Bone marrow (tissue), 2 donors: Measurements from ENCODE around the gene ADAMTS7.
"Not testable (repeated sequence)": the region's sequence is repeated elsewhere in the genome, so short reads cannot be mapped to it uniquely, and the experiment has no call there.

Experiments used
- DNase-seq, 2 donors: peaks; one replicate each; lab custom pipeline; 2025; lab: John Stamatoyannopoulos, UW

The ADAMTS7 gene, protein sequence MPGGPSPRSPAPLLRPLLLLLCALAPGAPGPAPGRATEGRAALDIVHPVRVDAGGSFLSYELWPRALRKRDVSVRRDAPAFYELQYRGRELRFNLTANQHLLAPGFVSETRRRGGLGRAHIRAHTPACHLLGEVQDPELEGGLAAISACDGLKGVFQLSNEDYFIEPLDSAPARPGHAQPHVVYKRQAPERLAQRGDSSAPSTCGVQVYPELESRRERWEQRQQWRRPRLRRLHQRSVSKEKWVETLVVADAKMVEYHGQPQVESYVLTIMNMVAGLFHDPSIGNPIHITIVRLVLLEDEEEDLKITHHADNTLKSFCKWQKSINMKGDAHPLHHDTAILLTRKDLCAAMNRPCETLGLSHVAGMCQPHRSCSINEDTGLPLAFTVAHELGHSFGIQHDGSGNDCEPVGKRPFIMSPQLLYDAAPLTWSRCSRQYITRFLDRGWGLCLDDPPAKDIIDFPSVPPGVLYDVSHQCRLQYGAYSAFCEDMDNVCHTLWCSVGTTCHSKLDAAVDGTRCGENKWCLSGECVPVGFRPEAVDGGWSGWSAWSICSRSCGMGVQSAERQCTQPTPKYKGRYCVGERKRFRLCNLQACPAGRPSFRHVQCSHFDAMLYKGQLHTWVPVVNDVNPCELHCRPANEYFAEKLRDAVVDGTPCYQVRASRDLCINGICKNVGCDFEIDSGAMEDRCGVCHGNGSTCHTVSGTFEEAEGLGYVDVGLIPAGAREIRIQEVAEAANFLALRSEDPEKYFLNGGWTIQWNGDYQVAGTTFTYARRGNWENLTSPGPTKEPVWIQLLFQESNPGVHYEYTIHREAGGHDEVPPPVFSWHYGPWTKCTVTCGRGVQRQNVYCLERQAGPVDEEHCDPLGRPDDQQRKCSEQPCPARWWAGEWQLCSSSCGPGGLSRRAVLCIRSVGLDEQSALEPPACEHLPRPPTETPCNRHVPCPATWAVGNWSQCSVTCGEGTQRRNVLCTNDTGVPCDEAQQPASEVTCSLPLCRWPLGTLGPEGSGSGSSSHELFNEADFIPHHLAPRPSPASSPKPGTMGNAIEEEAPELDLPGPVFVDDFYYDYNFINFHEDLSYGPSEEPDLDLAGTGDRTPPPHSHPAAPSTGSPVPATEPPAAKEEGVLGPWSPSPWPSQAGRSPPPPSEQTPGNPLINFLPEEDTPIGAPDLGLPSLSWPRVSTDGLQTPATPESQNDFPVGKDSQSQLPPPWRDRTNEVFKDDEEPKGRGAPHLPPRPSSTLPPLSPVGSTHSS (N-terminal part only)

DNA sequence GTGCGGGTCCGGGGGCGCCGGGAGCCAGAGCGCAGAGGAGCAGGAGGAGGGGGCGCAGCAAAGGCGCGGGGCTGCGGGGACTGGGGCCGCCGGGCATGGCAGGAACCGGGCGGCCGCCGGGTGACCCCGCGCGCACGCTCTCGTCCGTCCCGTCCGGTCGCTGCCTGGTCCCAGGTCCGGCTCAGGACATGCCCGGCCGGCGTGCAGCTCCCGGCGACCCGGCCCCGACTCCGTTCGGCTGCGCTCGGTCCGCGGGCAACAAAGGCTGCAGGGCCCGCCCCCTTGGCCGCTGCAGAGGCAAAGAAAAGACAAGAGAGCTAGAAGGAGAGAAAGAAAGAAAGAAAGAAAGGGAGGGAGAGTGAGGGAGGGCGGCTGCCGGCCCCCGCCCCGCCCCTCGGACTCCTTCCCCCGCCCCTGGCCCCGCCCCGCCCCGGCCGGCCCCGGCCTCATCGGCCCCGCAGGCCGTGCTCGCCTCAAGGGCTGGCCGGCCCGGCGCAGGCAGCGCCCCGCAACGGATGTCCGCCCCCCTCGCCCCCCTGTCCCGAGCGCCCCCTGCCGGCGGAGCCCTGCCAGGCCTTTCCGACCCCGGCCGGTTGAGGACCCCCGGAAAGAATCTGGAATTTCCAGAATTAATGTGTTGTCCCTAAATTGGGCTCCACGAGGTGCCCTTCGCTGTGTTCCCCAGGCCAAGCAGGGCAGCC lies at the start of gene ADAMTS7:
ADAMTS7 (minus strand) TSS at position 341 of the 701 bp plus-strand sequence; CDS start at position 97, 244 bp downstream.
- peak in 1 of 2 donors; percentile 18 for DNase-seq

DNA sequence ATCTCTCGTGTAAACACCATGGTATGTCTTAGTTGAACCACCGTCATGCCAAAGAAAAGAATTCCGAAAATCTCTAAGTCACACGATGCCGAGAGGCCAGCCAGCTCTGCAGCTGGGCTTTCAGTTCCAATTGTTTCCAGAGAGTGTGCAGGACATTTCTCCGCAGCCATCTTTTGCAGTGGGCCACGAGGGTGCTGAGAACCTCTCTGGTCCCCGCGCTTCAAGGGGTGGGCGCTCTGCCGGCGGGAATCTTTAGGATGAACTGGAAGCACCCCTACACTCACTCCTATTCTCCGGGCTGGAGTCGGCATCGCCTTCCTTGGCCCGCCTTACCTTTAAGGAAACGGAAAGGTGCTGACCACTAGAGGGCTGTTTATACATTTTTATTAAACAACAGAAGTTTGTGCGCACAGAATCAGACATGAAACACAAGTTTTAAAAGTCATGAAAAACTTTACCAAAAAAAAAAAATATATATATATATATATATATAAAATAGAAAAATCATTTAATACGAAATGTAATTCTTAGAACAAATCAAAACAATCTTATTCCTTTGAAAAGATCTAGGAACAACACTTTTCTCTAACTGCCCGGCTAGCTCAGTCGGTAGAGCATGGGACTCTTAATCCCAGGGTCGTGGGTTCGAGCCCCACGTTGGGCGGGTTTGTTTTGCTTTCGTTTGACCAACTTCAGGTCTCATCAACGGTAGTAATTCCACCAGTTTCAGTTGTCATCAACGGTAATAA lies 48.9 kb upstream of the ADAMTS7 start:
- peak; percentile 51 to 58 for DNase-seq

DNA sequence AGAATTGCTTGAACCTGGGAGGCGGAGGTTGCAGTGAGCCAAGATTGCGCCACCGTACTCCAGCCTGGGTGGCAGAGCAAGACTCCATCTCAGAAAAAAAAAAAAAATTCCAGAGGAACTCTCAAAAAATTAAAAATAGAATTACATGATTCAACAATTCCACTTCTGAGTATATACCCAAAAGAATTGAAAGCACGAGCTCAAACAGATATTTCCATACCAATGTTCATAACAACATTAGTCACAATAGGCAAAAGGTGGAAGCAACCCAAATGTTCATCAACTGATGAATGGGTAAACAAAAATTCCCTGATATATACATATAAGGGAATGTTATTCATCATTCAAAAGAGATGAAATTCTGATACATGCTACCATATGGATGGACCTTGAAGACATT lies 44.5 kb upstream of the ADAMTS7 start:
- no peak for DNase-seq

DNA sequence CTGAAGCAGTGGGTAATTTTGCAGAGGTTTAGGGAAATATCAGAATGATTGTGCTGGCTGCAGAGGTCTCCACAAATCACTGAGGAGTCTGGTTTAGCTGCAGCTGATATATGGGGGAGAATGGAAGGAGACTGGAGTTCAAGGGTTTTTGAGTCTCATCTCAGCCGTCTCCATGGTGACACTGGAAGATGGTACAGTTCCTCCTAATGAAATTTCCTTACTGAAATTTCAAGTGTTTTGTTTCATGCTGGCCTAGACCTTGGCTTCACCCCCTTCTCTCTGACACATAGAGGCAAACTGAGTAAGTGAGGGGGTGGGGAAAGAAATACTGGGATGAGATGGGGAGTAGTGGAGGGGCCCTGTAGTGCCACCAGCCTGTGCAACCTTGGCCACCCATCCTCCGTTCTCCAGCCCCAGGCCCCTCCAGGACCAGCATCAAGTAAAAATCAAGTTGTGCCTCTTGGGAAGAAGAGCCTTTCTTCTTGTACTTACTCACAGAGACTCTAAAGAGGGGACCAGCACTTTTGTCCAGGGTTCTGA lies 43.6 kb upstream of the ADAMTS7 start:
- no peak for DNase-seq

DNA sequence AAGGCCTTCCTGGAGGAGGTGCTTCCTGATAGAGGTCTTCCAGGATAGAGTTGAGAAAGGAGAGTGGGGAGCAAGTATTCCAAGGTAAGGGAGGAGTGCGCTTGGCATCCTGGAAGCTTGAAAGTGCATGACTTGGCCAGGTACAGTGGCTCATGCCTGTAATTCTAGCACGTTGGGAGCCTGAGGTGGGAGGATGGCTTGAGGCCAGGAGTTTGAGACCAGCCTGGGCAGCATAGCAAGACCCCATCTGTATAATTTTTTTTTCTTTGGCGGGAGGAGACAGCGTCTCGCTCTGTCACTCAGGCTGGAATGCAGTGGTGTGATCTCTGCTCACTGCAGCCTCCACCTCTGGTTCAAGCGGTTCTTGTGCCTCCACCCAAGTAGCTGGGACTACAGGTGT lies 42.2 kb upstream of the ADAMTS7 start:
- no peak for DNase-seq

DNA sequence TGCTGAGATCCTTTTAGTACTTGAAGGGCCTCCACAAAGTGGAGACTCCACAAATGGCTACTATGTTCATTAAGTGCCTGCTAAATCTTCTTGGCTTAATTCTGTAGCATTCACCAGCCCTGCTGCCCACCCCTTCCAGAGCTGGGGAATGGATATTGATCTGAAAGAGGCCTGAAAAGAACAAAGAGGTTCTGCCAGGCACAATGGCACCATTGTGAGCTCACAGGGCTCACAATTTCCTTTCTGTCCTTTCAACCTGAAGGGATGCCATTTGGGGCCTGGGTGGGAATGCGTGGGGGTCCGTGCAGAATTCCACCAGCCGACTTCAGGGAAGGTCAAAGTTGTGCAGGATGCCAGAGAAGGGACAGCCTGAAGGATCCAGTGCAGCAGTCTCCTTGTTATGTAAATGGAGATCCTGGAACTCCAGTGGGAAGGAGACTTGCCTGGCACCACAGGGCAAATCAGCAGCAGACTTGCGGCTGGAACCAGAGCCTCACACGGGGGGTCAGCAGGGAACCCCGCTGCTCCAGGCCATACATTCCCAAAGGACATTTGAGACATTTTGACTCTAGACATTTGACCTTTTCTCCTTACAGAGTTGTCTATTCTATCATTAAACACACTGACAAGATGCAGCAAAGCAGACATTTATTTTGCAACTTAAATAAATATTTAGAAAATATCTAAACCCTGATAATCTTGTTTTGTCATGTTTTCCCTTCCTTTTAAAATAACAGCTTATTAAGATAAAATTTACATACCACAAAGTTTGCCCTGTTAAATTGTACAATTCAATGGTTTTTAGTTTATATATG lies 39.9 kb upstream of the ADAMTS7 start:
- DNase-seq: no peak

DNA sequence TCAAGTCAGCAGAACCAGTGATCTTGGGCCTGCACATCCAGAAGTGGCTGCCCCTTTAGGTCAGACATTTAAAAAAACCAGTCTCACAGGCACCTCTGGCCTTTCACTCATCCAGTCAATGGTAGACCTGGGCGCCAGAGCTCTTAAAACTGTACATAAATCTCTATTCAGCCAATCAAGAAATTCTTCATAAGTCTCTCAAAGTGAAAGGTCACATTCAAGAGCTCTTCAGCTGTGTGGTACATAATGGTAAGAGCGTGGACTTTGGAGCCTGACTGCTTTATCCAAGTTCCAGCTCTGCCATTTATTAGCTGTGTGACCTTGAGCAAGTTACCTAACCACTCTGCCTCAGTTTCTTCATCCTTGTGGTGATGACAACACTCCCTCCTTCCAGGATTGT lies 39.1 kb upstream of the ADAMTS7 start:
- DNase-seq: no peak

DNA sequence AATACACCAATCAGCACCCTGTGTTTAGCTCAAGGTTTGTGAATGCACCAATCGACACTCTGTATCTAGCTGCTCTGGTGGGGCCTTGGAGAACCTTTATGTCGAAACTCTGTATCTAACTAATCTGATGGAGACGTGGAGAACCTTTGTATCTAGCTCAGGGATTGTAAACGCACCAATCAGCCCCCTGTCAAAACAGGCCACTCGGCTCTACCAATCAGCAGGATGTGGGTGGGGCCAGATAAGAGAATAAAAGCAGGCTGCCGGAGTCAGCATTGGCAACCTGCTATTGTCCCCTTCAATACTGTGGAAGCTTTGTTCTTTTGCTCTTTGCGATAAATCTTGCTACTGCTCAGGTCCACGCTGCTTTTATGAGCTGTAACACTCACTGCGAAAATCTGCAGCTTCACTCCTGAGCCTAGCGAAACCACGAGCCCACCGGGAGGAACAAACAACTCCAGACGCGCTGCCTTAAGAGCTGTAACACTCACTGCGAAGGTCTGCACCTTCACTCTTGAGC lies 36.2 kb upstream of the ADAMTS7 start:
- not testable (repeated sequence) for DNase-seq

DNA sequence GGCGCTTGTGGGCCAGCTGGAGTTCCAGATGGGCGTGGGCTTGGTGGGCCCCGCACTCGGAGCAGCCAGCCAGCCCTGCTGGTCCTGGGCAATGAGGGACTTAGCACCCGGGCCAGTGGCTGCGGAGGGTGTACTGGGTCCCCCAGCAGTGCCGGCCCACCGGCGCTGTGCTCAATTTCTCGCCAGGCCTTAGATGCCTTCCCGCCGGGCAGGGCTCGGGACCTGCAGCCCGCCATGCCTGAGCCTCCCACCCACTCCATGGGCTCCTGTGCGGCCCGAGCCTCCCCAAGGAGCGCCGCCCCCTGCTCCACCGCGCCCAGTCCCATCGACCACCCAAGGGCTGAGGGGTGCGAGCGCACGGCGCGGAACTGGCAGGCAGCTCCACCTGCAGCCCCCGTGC lies 35.6 kb upstream of the ADAMTS7 start:
- not testable (repeated sequence) for DNase-seq

DNA sequence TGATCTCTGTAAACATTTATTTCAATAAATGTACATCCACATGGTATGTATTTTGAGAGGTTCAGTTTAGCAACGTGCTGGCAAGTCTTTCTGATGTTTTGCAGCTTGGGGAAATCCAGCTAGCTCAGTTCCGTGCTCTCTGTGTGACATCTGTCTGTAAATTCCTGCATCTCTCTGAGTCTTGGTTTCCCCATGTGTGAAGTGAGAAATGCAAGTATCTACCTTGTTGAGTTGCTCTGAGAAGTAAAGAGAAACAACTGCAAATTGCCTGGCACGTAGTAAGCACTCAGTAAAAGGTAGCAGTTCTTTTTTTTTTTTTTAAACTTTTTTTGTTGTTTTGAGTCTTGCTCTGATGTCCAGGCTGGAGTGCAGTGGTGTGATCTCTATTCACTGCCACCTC lies 31.3 kb upstream of the ADAMTS7 start:
- DNase-seq: no peak

DNA sequence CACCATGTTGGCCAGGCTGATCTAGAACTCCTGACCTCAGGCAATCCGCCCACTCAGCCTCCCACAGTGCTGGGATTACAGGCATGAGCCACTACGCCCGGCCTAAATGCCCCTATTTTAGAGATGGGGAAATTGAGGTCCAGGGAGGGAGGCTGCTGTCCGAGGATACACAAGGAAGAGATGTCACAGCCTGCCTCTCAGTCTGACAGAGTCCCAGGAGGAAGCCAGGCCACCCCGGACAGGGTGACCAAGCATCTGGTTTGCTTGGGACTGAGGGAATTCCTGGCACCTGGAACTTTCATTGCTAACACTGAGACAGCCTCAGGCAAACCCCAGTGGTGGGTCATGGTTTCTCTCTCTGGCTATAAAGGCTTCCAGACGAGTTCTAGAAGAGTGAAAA lies 30.6 kb upstream of the ADAMTS7 start:
- no peak for DNase-seq

DNA sequence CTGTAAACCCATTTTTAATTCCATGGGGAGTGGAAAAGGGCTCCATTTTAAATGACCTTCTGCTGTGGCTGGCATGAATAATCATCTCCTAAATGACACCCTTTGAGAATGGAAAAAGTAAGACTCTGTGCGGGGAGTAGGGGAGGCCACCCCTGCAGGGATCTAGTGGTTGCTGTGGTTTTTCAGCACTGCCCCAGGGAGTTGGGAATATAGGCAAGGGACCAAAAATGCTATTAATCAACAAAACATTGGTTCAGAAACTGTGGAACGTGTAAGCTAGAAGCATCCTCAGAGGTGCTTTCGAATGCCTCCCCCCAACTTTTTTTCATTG lies 30.1 kb upstream of the ADAMTS7 start:
- DNase-seq: no peak

DNA sequence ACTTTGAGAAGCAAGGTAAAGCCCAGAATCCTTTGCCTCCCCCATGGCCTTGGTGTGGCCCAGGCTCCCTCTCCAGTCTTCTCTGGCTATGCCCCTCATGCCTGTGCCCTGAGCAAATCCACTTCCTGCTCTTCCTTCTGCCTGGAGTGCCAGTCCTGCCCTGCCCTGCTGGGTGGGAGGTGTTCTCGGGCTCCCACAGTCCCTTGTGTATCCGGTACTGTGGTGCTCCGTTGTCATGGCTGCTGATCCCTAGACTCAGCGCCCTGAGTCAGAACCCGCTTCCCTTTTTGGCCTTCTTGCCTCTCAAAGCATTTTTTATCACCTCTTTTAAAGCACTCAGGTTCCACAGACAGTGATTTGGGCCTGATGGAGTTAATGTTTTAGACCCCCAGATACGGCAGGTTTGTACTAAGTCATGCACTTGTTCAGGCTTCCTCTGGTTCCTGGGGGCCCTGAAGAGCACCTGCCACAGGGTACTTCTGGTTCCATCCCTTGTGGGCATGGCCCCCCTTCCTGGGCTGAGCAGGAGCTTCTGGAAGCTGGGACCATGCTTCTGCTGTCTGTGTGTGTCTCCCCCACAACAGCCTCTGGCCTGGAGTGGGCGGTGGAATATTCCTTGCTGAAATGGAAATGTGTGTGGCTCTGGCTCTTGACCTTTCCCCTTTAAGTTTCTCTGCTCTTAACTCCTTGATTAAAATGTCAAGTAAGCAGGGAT lies 29.6 kb upstream of the ADAMTS7 start:
- no peak for DNase-seq

DNA sequence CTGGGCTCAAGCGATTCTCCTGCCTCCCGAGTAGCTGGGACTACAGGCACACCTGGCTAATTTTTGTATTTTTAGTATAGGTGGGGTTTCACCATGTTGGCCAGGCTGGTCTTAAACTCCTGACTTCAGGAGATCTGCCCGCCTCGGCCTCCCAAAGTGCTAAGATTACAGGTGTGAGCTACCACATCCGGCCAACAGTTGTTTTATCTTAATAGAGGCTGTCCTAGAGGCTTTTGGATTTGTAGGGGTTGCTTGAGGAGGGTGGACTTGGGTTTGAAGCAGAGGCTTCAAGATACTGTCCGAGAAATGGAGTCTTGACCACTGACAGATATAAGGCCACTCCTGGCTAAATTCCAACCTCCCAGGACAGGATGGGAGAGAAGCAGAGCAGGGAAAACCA lies 27.9 kb upstream of the ADAMTS7 start:
- DNase-seq: not testable (repeated sequence)

DNA sequence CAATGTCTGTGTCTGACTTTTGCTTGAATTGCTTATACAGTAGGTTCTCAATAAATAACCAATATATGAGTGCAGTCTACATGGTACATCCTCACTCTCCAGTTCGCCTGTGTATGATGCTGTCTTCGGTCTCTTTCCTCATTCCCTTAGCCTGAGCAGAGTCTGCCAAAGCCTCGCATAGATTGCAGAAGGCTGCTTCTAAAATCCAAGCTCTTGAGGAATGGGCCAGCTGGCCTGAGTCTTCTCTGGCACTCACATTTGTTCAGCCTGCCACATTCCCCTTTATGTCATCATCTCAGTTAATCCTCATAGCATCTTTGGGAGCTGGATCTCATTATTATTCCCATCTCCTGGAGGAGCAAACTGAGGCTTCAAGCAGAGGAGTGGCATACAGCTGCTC lies 27.2 kb upstream of the ADAMTS7 start:
- no peak for DNase-seq

DNA sequence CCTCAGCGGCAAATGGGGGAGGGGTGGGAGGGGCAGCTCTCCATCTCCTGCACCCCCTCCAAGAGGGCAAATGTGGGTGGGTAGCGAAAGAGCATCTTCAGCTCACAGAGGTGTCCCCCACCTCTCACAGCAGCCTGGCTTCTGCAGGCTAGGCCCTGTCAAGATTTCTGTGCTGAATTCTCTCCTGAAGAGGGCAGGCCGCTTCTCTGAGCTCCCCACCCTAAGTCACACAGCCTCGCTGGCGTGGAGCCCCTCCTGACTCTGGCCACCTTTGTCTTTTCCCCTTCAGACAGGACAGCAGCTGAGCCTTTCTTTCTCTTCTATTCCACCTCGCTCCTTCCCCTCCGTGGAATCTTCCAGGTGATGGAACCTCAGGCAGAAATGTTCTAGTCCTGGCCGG lies 26.3 kb upstream of the ADAMTS7 start:
- no peak for DNase-seq

DNA sequence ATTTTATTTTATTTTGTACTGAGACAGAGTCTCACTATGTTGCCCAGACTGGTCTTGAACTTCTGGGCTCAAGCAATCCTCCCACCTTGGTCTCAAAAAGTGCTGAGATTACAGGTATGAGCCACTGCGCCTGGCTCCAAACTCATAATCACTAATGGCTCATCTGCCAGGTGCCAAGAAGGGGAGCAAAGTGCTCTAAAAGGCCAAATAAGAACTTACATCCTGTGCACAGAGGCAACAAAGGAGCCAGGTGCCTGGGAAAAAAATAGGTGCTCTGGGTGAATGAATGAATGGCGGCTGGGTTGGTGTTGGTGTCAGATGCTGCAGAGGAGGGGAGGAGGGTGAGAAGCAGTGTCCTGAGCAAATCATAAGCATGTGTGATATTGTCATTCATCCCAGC lies 25.9 kb upstream of the ADAMTS7 start:
- DNase-seq: no peak

DNA sequence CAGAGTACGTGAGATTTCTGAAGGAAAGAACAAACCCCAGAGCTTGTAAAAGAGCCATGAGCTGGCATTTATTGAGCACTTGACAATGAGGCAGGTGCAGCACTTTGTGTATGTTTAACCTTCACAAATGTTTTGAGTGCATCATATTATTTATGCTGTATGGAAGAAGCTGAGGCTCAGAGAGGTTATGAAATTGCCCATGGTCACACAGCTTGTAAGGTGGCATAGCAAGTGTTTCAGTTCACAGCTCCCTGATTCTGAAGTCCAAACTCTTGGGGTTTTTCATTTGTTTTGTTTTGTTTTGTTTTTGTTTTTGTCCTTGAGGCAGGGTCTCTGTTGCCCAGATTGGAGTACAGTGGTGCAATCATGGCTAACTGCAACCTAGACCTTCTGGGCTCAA lies 25.1 kb upstream of the ADAMTS7 start:
- DNase-seq: no peak
